ENCODE results near the gene MYH10.

The MYH10 gene

DNA sequence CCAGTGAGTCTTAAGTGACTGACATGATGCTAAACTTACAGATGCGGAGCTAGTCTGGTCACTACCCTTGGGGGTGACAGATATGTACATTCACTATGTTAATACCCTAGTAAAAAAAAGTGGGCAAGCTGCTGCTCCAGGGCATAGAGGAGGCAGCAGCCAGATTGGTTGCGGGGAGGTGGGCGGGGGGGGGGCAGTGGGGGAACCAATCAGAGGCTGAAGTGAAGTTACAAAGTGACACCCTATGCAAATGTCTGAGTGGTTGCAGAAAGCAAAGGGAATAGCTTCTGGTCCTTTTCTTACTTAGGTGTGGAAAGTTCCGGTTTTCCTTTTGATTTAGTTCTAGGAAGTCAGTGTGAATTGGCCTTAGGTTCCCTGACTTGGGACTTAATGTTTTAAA is 182.7 kb downstream of the MYH10 start:
- Histone ChIP-seq H3K4me1 (ENCODE audit: insufficient read depth, insufficient read length) (no peaks in the 10 kb centered on the region), H3K27me3 (ENCODE audit: insufficient read depth, insufficient read length) (no peaks in the 10 kb centered on the region), H3K9ac (ENCODE audit: insufficient read length, low read depth) (no peak overlapping the region), H3K4me3 (ENCODE audit: insufficient read length, low read depth) (no peak overlapping the region), H3K36me3 (ENCODE audit: insufficient read depth, insufficient read length, low read length) (peaks cover 63% of the 10 kb centered on the region), H3K9me3 (ENCODE audit: insufficient read depth, low read length) (no peaks in the 10 kb centered on the region)
- TF ChIP-seq ZNF274 (IDR thresholded peaks at IDR 0.05; ENCODE audit: low read depth, low read length) (no peak), SUZ12 (IDR thresholded peaks at IDR 0.05; ENCODE audit: extremely low read depth, insufficient read depth, insufficient read length) (no peak), YY1 (IDR thresholded peaks at IDR 0.05; ENCODE audit: insufficient read depth, insufficient read length) (no peak)
- no peak for DNase-seq (ENCODE audit: low read depth, low spot score)

GRCh38 chr17:8445536-8445935 is 185.0 kb downstream of the MYH10 start:
- no peaks in the 10 kb centered on the region for H3K4me1 ChIP-seq (ENCODE audit: insufficient read depth, insufficient read length)
- no peak overlapping the region for H3K9ac ChIP-seq (ENCODE audit: insufficient read length, low read depth)
- H3K27me3 ChIP-seq (ENCODE audit: insufficient read depth, insufficient read length): no peaks in the 10 kb centered on the region
- no peak for TF ChIP-seq YY1 (IDR thresholded peaks at IDR 0.05; ENCODE audit: insufficient read depth, insufficient read length)
- no peak for TF ChIP-seq ZNF274 (IDR thresholded peaks at IDR 0.05; ENCODE audit: low read depth, low read length)
- TF ChIP-seq SUZ12 (IDR thresholded peaks at IDR 0.05; ENCODE audit: extremely low read depth, insufficient read depth, insufficient read length): no peak
- H3K36me3 ChIP-seq (ENCODE audit: insufficient read depth, insufficient read length, low read length): peaks cover 52% of the 10 kb centered on the region
- no peak for DNase-seq (ENCODE audit: low read depth, low spot score)
- no peak overlapping the region for H3K4me3 ChIP-seq (ENCODE audit: insufficient read length, low read depth)
- H3K9me3 ChIP-seq (ENCODE audit: insufficient read depth, low read length): no peaks in the 10 kb centered on the region

DNA sequence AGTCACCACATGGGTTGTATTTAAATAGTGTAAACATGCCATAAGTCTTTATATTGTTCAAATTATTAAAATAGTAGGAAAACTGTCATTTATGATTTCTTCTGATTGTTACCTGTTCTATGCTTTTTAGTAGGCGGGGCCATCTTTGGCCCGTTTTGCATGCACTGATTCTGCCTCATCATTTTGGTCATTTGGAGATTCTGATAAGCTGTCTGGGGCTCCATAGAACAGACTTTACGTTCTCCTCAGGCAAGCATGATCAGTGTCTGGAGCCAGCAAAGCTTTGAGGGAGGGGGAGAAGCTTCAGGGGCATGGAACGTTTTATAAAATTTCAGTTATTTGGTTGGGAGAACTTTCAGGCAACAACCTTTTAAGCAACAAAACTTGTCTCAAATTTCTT is 186.0 kb downstream of the MYH10 start:
- no peaks in the 10 kb centered on the region for H3K4me1 ChIP-seq (ENCODE audit: insufficient read depth, insufficient read length)
- H3K9ac ChIP-seq (ENCODE audit: insufficient read length, low read depth): no peak overlapping the region
- no peaks in the 10 kb centered on the region for H3K9me3 ChIP-seq (ENCODE audit: insufficient read depth, low read length)
- no peak overlapping the region for H3K4me3 ChIP-seq (ENCODE audit: insufficient read length, low read depth)
- no peak for TF ChIP-seq ZNF274 (IDR thresholded peaks at IDR 0.05; ENCODE audit: low read depth, low read length)
- TF ChIP-seq SUZ12 (IDR thresholded peaks at IDR 0.05; ENCODE audit: extremely low read depth, insufficient read depth, insufficient read length): no peak
- no peak for TF ChIP-seq YY1 (IDR thresholded peaks at IDR 0.05; ENCODE audit: insufficient read depth, insufficient read length)
- peaks cover 50% of the 10 kb centered on the region for H3K36me3 ChIP-seq (ENCODE audit: insufficient read depth, insufficient read length, low read length)
- no peak for DNase-seq (ENCODE audit: low read depth, low spot score)
- no peaks in the 10 kb centered on the region for H3K27me3 ChIP-seq (ENCODE audit: insufficient read depth, insufficient read length)

- Histone ChIP-seq H3K27me3 (ENCODE audit: insufficient read depth, insufficient read length) (no peaks in the 10 kb centered on the region), H3K4me3 (ENCODE audit: insufficient read length, low read depth) (no peak overlapping the region), H3K4me1 (ENCODE audit: insufficient read depth, insufficient read length) (no peaks in the 10 kb centered on the region), H3K9ac (ENCODE audit: insufficient read length, low read depth) (no peak overlapping the region), H3K9me3 (ENCODE audit: insufficient read depth, low read length) (no peaks in the 10 kb centered on the region), H3K36me3 (ENCODE audit: insufficient read depth, insufficient read length, low read length) (peaks cover 43% of the 10 kb centered on the region)
- TF ChIP-seq SUZ12 (IDR thresholded peaks at IDR 0.05; ENCODE audit: extremely low read depth, insufficient read depth, insufficient read length): no peak
- TF ChIP-seq YY1 (IDR thresholded peaks at IDR 0.05; ENCODE audit: insufficient read depth, insufficient read length): no peak
- no peak for TF ChIP-seq ZNF274 (IDR thresholded peaks at IDR 0.05; ENCODE audit: low read depth, low read length)
- no peak for DNase-seq (ENCODE audit: low read depth, low spot score)
Measured at GRCh38 chr17:8443756-8444155, 186.8 kb downstream of the MYH10 start.

DNA sequence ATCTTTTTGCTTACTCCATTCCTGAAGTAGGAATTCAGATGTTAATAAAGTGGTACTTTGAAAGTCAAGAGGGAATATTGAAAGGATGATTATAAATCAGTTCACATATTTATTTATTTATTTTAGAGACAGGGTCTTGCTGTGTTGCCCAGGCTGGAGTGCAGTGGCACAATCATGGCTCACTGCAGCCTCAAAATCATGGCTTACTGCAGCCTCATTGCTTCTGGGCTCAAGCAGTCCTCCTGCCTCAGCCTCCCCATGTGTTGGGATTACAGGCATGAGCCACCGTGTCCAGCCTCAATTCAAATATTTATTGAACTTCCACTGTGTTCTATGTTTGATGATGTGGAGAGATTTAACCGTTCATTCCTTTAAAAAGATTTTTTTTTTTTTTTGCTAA is 188.2 kb downstream of the MYH10 start:
- DNase-seq (ENCODE audit: low read depth, low spot score): no peak
- no peaks in the 10 kb centered on the region for H3K27me3 ChIP-seq (ENCODE audit: insufficient read depth, insufficient read length)
- TF ChIP-seq SUZ12 (IDR thresholded peaks at IDR 0.05; ENCODE audit: extremely low read depth, insufficient read depth, insufficient read length) (no peak), YY1 (IDR thresholded peaks at IDR 0.05; ENCODE audit: insufficient read depth, insufficient read length) (no peak), ZNF274 (IDR thresholded peaks at IDR 0.05; ENCODE audit: low read depth, low read length) (no peak)
- H3K4me1 ChIP-seq (ENCODE audit: insufficient read depth, insufficient read length): no peaks in the 10 kb centered on the region
- peaks cover 40% of the 10 kb centered on the region for H3K36me3 ChIP-seq (ENCODE audit: insufficient read depth, insufficient read length, low read length)
- no peak overlapping the region for H3K9ac ChIP-seq (ENCODE audit: insufficient read length, low read depth)
- no peak overlapping the region for H3K4me3 ChIP-seq (ENCODE audit: insufficient read length, low read depth)
- no peaks in the 10 kb centered on the region for H3K9me3 ChIP-seq (ENCODE audit: insufficient read depth, low read length)

DNA sequence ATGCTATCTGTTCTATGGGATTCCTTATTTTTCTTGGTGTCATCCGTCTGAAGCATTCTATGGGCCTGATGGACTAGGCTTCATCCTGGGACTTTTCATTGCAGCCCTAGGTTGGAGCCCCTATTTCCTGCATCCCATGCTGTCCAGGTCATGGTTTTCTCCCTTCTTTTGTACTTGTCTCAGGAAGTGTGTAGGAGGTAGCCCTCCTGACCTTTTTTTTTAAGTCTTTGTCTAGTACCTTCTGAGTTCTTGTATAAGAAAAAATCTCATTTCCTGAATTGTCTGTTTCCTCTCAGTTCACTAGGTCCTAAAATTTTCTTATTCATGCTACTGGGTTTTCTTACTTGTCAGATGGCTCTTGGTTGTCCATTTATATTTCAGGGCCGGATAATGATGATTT is 188.8 kb downstream of the MYH10 start:
- Histone ChIP-seq H3K4me1 (ENCODE audit: insufficient read depth, insufficient read length) (no peaks in the 10 kb centered on the region), H3K9me3 (ENCODE audit: insufficient read depth, low read length) (no peaks in the 10 kb centered on the region), H3K9ac (ENCODE audit: insufficient read length, low read depth) (no peak overlapping the region), H3K4me3 (ENCODE audit: insufficient read length, low read depth) (no peak overlapping the region), H3K36me3 (ENCODE audit: insufficient read depth, insufficient read length, low read length) (peaks cover 36% of the 10 kb centered on the region), H3K27me3 (ENCODE audit: insufficient read depth, insufficient read length) (no peaks in the 10 kb centered on the region)
- TF ChIP-seq YY1 (IDR thresholded peaks at IDR 0.05; ENCODE audit: insufficient read depth, insufficient read length) (no peak), SUZ12 (IDR thresholded peaks at IDR 0.05; ENCODE audit: extremely low read depth, insufficient read depth, insufficient read length) (no peak), ZNF274 (IDR thresholded peaks at IDR 0.05; ENCODE audit: low read depth, low read length) (no peak)
- DNase-seq (ENCODE audit: low read depth, low spot score): no peak

DNA sequence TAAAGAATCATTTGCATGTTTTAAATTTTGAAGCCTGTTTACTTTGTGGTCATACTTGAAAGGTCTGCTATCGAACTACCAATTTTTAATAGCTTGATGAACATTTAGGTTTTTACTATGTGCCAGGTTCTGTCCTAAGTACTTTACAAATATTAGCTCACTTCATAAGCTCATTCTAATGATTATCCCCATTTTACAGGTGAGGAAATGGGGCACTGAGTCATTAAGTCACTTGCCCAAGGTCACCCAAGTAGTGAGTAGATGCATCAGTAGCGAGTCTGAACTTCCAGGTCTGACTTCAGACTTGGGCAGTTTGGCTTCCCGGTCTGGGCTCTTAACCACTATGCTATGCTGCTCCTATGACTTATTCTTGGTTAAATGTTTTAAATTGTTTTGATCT is 190.8 kb downstream of the MYH10 start:
- no peak for TF ChIP-seq YY1 (IDR thresholded peaks at IDR 0.05; ENCODE audit: insufficient read depth, insufficient read length)
- TF ChIP-seq ZNF274 (IDR thresholded peaks at IDR 0.05; ENCODE audit: low read depth, low read length): no peak
- no peak for TF ChIP-seq SUZ12 (IDR thresholded peaks at IDR 0.05; ENCODE audit: extremely low read depth, insufficient read depth, insufficient read length)
- Histone ChIP-seq H3K4me1 (ENCODE audit: insufficient read depth, insufficient read length) (no peaks in the 10 kb centered on the region), H3K9me3 (ENCODE audit: insufficient read depth, low read length) (no peaks in the 10 kb centered on the region), H3K36me3 (ENCODE audit: insufficient read depth, insufficient read length, low read length) (peaks cover 26% of the 10 kb centered on the region), H3K27me3 (ENCODE audit: insufficient read depth, insufficient read length) (no peaks in the 10 kb centered on the region), H3K9ac (ENCODE audit: insufficient read length, low read depth) (no peak overlapping the region), H3K4me3 (ENCODE audit: insufficient read length, low read depth) (no peak overlapping the region)
- DNase-seq (ENCODE audit: low read depth, low spot score): no peak

GRCh38 chr17:8438441-8438840 is 192.1 kb downstream of the MYH10 start:
- H3K4me3 ChIP-seq (ENCODE audit: insufficient read length, low read depth): no peak overlapping the region
- H3K4me1 ChIP-seq (ENCODE audit: insufficient read depth, insufficient read length): no peaks in the 10 kb centered on the region
- no peak overlapping the region for H3K9ac ChIP-seq (ENCODE audit: insufficient read length, low read depth)
- DNase-seq (ENCODE audit: low read depth, low spot score): no peak
- no peaks in the 10 kb centered on the region for H3K9me3 ChIP-seq (ENCODE audit: insufficient read depth, low read length)
- H3K27me3 ChIP-seq (ENCODE audit: insufficient read depth, insufficient read length): no peaks in the 10 kb centered on the region
- no peak for TF ChIP-seq ZNF274 (IDR thresholded peaks at IDR 0.05; ENCODE audit: low read depth, low read length)
- no peak for TF ChIP-seq YY1 (IDR thresholded peaks at IDR 0.05; ENCODE audit: insufficient read depth, insufficient read length)
- no peak for TF ChIP-seq SUZ12 (IDR thresholded peaks at IDR 0.05; ENCODE audit: extremely low read depth, insufficient read depth, insufficient read length)
- H3K36me3 ChIP-seq (ENCODE audit: insufficient read depth, insufficient read length, low read length): peaks cover 18% of the 10 kb centered on the region

All from NT2/D1 (cell line).